AG09309 (cell line): ENCODE measurements around the gene ARHGAP23.
A peak's percentile ranks its signal among the peaks of the same experiment; 100 is the strongest.
"Not testable (repeated sequence)": the region's sequence is repeated elsewhere in the genome, so short reads cannot be mapped to it uniquely, and the experiment has no call there.

Source experiments
- DNase-seq: peaks from one replicate; pipeline ENCODE4 v3.0.0-alpha.2; 2010; ENCODE audit warnings: low read depth
- H3K4me3 ChIP-seq: 2 replicates; pipeline ENCODE4 v1.5.1; 2011; ENCODE audit warnings: mild to moderate bottlenecking, low read depth, low read length, moderate library complexity; ENCODE audit not compliant: control insufficient read depth
- CTCF ChIP-seq: IDR thresholded peaks from 2 replicates; pipeline ENCODE4 v1.5.1; 2011; ENCODE audit warnings: mild to moderate bottlenecking, low read depth, low read length, inconsistent platforms; ENCODE audit not compliant: insufficient read depth, control insufficient read depth; ENCODE audit errors: missing control alignments

ARHGAP23 gene

DNA sequence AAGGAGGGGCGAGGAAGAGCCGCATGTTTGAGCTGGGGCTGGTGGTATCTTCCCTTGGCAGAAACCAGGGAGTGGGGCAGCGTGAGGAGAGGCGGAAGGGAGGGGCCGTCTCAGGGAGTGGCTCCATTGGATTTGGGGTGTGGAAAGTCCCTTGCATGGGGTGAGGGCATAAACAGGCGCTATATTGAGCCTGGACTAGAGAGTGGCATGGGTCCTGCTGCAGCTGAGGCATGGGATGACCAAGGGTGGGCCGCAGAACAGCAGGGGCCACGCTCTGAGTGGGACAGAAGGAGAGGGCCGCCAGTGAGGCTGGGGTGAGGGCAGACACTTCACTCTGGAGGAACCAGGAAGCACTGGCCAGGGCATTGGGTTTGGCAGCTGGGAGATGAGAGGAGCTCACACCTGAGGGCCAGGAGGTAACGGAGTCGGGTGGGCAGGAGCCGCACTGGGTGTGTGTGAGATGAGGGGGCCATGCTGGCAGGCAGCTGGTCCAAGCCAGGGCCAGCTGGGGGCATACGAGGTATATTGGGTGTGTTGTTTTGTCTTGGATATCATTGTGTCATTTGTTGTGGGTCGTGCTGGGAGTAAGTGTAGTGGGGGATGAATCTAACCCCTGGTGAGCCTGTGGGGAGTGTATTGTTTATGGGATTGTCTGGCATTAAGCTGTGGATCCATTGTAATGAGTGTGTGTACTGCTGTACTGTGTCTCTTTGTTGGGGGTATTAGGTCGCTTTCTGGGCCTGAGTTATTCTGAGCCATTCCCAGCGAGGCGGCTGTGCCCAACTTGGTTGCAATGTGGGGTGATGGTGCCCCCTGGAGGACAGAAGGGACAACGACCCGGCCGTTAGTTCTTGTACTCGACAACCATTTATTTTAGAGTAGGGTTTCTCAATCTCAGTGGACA lies 56.2 kb downstream of the ARHGAP23 start:
- peak; percentile 18 for DNase-seq
- H3K4me3 ChIP-seq: not testable (repeated sequence)
- TF ChIP-seq CTCF: peak; percentile 71

DNA sequence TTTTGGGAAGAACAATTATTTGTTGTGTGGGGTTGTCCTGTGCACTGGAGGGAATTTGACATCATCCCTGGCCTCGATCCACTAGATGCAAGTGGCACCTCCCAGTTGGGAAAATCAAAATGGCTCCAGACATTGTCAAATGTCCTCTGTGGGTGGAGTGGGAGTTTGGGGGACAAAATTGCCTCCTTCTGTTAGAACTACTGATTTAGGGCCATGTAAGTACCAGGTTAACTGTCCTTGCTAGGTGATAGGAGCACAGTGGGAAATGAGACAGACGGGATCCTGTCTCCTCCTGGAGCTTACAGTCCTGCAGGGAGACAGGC lies 56.8 kb downstream of the ARHGAP23 start:
- no peak overlapping the region for H3K4me3 ChIP-seq
- no peak for TF ChIP-seq CTCF
- no peak for DNase-seq

DNA sequence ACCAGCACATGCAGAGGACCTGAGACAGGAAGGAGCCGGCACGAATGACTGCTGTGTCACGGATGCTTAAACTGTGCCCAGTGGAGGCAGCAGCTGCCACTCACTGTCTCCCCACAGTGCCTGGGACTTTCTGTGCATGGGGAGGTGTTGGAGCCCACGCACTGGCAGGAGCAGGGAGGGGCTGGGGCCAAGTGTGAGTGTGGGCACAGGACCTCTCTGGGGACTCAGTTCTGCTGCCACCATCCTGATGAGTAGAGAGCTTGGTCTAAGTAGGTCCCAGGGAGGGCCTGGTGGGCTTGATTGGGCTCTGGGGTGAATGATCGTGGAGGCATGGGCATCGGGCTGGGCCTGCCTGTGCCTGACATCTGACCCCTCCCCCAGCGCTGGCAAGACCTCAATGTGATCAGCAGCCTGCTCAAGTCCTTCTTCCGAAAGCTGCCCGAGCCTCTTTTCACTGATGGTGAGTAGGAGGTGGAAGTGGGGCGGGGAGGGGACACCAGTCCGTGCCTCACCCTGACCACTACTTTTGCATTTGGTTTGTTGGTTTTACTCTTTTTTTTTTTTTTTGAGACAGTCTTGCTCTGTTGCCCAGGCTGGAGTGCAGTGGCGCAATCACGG lies 57.5 kb downstream of the ARHGAP23 start:
- not testable (repeated sequence) for DNase-seq, H3K4me3 ChIP-seq

DNA sequence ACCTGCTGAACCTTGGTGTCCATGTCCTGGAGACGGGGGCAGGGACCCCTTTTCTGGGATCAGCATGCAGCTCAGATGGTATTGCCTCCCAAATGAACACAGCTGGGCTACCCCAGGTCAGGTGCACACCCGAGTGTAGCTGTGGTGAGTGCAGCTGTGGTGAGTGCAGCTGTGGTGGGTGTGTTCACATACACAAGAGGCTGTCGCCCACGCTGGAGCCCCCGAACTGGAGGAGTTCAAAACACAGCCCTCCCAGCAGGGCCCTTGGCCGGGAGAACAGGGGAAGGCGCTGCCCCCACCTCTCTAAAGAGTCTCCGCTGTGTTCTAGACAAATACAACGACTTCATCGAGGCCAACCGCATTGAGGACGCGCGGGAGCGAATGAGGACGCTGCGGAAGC lies 61.5 kb downstream of the ARHGAP23 start:
- DNase-seq, H3K4me3 ChIP-seq: not testable (repeated sequence)

DNA sequence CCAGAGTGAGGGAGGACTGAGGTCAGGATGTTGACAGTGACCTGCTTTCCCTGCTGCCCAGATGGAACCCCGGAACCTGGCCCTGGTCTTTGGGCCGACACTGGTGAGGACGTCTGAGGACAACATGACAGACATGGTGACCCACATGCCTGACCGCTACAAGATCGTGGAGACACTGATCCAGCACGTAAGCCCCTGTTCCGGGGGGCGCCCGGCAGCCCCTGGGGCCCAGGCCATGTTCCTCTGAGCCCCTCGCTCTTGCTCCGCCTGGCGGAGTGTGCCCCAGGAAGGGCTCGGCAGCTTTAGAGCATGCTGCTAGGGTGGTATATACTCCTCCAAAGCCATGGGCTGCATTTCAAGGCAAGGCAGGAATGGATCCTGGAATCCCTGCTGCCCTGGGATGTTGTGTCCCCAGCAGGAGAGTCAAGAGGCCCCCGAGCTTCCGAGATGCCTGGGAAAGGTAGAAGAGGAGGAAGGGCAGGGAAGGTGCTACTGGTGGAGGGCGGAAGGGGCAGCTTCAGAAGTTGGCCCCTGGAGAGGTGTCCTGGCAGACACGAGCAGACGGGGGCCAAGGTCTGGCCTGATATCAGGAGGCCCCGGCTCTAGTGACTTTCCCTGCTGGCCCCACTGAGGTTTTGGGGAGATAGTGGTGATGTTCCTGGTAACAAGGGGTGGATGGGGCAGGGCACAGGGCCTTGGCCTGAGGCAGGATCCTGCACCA lies 63.2 kb downstream of the ARHGAP23 start:
- H3K4me3 ChIP-seq, DNase-seq: not testable (repeated sequence)

DNA sequence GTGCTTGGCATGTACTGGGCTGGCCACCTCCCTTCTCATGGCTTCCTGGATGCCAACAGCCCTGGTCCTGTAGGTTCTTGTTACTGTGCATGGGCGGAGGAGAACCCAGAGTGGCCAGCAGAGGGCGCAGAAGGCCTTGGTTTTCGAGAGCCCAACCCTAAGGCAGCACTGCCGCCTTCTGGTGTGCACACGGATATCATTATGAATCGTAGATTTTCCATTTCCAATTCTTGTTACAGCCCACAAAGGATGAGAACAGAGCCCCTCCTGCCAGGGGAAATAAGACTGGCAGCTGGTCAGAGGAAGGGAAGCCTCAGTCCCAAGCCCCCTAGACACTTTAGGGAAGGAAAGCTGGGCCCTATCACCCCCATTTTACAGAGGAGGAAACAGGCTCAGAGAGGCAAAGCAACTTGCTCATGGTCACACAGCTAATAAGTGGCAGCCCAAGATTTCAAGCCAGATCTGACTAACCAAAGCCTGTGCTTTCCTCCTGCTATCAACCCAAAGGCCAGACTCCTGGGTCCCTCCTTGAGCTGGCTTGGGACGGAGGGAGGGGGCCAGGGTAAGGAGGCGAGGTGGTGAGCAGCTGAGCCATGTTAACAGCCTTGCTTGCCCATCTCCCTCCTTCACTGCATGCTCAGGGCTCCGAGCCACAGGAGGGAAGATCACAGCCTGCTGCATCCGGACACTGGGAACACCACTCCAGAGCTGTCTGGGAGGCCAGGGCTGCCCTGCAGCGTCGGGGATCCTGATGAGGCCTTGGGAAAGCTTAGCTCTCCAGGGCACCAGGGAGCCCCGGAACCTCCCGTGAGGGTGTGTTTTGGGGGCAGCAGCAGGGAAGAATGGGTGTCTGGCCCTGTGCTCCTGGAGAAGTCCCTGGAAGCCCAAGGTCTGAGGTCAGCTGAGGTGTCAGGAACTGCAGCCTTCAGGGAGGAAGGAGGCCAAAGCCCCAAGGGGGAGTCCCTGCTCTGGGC lies 64.1 kb downstream of the ARHGAP23 start:
- peak; percentile 53 for DNase-seq

DNA sequence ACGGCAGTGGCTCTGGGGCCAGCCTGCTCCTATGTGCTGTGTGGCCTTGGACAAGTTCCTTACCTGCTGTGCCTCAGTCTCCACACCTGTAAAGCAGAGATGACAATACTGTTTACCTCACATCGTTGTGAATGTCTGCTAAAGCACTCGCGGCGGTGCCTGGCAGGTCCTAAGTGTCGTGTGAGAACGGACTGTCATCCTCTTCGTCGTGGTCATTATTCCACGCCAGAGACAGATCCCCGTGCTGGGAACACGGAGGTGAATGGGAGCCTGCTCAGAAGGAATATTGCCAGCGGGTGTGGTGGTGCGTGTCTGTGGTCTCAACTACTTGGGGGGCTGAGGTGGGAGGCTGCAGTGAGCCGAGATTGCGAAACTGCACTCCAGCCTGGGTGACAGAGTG lies 65.9 kb downstream of the ARHGAP23 start:
- not testable (repeated sequence) for DNase-seq, H3K4me3 ChIP-seq

More for the DNA sequence above, 64.1 kb downstream of the ARHGAP23 start:
- not testable (repeated sequence) for H3K4me3 ChIP-seq
- TF ChIP-seq CTCF: peak; percentile 80

GRCh38 chr17:38497656-38498055 lies 69.4 kb downstream of the ARHGAP23 start:
- not testable (repeated sequence) for H3K4me3 ChIP-seq, DNase-seq

- H3K4me3 ChIP-seq: no peak overlapping the region
- DNase-seq: no peak
- TF ChIP-seq CTCF: no peak
These were observed 70.1 kb downstream of the ARHGAP23 start for GRCh38 chr17:38498353-38498752.

DNA sequence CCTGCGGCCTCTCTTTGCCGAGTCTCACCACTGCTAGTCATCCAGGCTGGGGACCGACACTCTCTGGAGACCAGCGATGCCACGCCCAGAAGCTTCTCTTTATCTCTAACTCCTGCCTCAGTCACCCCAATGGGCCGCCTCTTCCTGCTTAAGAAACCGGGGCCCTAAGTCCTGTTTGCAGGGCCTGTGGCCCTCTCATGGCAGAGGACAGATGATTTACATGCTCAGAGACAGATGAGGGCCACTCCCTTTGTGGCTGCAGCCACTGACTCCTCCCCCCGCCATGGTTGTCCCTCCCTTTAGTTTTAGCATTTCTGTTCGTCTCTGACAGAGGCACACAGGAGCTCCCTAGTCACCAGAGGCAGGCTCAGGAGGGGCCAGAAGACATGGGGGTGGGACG lies 71.0 kb downstream of the ARHGAP23 start:
- not testable (repeated sequence) for DNase-seq, H3K4me3 ChIP-seq

GRCh38 chr17:38501718-38502117 lies 73.5 kb downstream of the ARHGAP23 start:
- not testable (repeated sequence) for H3K4me3 ChIP-seq, DNase-seq
